HEK293T (cell line): ENCODE measurements around the gene NBPF14.
"Not testable (repeated sequence)": the region's sequence is repeated elsewhere in the genome, so short reads cannot be mapped to it uniquely, and the experiment has no call there.

Experiments
- ARNT ChIP-seq: fragments of 450-650 bp; IDR thresholded peaks from 2 replicates; pipeline ENCODE4 v1.6.1; 2017; ENCODE audit warnings: mild to moderate bottlenecking
- BHLHE40 ChIP-seq: fragments of 450-650 bp; IDR thresholded peaks from 2 replicates; pipeline ENCODE4 v1.6.1; 2016; ENCODE audit warnings: mild to moderate bottlenecking, moderate library complexity, borderline replicate concordance
- FOXK2 ChIP-seq: fragments of 450-650 bp; IDR thresholded peaks from 2 replicates; pipeline ENCODE4 v1.6.1; 2016; ENCODE audit warnings: mild to moderate bottlenecking
- L3MBTL2 ChIP-seq: fragments of 450-650 bp; conservative IDR thresholded peaks from 2 replicates; pipeline ENCODE4 v1.6.1; 2016; ENCODE audit warnings: mild to moderate bottlenecking
- LEF1 ChIP-seq: fragments of 450-650 bp; IDR thresholded peaks from 2 replicates; pipeline ENCODE4 v1.6.1; 2017; ENCODE audit warnings: mild to moderate bottlenecking, borderline replicate concordance
- NFRKB ChIP-seq: fragments of 450-650 bp; IDR thresholded peaks from 2 replicates; pipeline ENCODE4 v1.6.1; 2016; ENCODE audit warnings: mild to moderate bottlenecking, moderate library complexity
- SP1 ChIP-seq: fragments of 450-650 bp; IDR thresholded peaks from 2 replicates; pipeline ENCODE4 v1.6.1; 2017
- SUZ12 ChIP-seq: fragments of 450-650 bp; IDR thresholded peaks from 2 replicates; pipeline ENCODE4 v1.6.1; 2016; ENCODE audit warnings: mild to moderate bottlenecking
- TARDBP ChIP-seq: fragments of 450-650 bp; IDR thresholded peaks from 2 replicates; pipeline ENCODE4 v1.6.1; 2016
- ZNF384 ChIP-seq: fragments of 450-650 bp; IDR thresholded peaks from 2 replicates; pipeline ENCODE4 v1.6.1; 2016

DNA sequence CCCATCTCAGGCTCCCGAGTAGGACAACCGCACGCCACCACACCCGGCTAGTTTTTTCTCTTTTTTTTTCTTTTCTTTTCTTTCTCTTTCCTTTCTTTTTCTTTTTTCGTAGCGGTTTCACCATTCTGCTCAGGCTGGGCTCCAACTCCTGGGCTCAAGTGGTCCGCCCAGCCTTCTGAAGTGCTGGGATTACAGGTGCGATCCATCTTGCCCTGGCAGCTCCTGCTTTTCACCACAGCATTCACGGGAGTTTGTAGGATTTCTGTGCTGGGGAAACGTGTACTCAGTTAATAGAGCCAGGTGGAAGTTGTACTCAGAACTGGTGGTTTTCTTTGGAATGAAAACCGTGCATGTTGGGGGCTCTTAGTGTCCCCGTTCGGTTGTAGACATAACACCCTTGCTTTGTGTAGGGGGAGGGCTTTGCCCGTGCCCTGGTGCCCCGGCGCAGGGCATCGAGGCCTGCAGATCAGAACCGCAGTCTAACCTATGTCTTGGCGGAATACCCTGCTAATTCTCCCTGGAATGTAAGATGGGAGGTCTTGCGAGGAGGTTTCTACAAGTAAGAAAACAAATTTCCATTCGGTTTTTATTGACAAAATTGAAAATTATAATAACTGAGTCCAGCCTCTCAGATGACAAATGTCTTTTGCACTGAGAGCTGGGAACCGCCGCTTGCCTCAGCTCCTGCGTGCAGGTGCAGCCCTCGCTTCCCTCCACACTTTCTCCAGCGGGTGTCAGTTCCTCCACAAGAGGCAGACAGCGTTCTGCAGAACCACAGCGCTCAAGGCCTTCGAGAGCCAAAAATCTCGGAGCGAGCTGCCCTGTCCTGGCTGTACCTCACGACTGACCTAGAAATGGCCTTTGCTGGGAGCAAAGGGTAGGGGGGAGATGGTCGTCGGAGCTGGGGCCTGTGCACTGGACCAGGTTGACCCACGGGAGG lies 72.3 kb downstream of the NBPF14 start:
- not testable (repeated sequence) for TF ChIP-seq L3MBTL2, ZNF384, FOXK2, SUZ12, NFRKB, SP1, TARDBP, BHLHE40, LEF1, ARNT
